ENCODE results near the gene PTPRM.

PTPRM gene

GRCh38 chr18:7601936-7602335, 34.8 kb downstream of the PTPRM start:
- DNase-seq: no peak

GRCh38 chr18:7603259-7604000, 36.3 kb downstream of the PTPRM start:
- DNase-seq: no peak

DNA sequence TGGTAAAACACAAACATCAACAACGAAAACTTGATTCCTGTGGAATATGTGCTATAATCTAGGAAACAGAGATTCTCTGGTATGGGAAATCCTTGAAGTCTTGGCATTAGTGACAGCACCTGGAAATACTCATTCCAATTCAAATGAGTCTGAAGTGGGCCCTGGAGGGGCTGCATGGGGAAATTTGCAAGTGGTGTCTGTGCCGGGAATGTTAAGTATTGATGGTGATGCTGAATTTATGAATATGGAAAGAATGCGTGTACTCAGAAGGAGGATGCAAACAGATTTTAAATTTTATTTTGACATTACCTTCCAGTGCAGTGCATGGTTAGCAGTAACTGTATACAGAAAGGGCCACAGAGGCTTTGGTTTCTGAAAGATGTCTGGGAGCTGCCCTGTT, 37.2 kb downstream of the PTPRM start:
- DNase-seq: peak; percentile 24

DNA sequence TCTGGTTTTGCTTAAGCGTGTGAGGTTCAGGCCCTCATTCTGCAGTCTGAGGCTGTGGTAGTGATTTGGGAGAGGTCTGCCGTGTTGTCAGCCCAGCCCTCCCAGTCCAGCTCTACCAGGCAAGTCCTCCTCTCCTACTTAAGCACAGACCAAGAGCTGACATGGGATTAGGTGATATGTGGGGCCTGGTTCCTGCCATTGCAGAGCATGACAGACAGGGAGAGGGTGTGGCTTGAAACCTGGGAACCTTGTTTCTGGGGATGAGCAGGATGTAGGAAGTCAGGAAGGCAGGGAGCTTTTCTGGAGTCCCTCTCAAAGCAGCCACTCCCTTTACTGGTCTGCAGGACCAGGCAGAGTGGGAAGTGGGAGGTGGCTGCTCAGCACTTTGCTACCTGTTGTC, 38.6 kb downstream of the PTPRM start:
- DNase-seq: no peak

DNA sequence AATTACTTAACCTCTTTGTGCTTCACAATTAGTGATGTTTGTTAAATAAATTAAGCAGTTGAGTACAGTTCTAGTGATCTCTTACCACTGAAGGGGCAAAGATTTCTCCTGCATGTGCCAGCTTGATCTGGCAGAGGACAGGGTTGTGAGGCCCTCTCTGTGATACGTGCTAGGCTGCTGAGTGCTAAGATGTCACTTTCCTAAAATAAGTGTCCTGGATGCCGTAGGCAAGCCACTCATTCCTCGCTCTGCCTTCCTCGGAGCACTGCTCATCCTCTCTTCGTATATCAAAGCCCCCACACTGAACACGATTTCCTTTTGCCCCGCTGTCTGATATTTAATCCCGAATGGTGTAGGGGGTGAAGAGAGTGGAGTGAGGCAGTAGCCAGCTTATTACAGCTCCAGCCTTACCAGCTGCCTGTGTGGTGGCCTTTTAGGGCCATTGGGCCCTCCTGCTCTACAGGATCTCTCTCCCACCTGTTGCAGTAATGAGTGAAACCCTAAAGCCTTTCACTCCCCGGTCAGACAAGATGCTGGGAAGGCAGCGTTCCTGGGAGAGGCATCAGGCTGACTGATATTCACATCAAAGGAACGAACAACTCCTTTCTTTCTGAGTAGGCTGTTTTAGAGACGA, 40.5 kb downstream of the PTPRM start:
- DNase-seq: no peak

DNA sequence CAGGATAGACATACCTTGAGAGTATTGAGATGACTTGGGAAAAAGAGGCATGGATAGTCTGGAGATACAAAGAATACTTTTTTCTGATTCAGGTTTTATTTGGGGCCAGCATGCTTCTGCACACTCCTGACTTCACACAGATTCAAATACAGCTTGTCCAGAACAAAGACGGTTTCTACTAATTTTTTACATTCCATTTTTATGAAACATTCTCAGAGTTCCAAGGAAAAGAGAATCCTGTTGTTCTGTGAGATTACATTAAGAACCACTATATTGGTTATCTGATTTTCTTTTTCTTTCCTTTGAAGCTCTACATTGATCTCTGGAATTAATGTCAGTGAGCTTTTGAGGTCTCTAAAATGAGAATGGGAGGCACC, 41.0 kb downstream of the PTPRM start:
- DNase-seq: no peak

DNA sequence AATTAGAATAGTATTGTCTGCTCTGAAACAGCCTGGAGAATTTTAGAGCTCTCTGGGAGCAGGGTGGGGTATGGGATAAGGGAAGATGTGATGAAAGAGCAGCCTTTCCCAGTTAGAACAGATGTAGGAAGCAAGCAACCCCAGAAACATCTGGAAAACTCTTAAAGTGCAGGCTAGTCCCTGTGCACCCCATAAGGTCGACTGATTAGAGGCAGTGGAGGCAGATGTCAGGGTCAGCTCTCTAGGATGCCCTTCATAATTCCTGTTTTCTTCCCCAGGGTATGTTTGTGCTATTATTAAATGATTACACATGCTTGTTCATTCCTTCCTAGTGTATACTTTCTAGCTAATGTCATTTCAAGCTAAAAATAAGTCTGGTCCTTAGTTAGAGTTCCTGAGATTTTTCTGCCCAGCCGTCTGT, 41.7 kb downstream of the PTPRM start:
- no peak for DNase-seq

DNA sequence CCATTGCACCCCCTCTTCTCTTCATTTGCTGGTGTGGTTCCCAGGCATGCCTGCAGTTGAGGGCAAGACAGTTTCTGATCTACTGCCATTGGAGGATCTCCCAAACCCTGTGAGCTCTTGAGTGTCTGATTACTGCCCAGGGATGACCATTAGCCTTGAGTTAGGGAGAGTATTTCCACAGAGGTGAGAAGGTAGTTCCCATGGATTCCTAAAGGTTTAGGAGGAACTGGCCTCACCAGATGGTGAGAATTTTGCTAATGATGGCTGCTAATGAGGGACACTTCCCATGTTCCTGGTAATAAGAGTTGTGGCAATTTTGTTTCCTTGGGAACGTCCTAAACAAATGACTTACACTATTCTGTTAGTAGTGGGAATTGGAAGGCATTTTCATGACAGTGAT, 42.5 kb downstream of the PTPRM start:
- DNase-seq: no peak

DNA sequence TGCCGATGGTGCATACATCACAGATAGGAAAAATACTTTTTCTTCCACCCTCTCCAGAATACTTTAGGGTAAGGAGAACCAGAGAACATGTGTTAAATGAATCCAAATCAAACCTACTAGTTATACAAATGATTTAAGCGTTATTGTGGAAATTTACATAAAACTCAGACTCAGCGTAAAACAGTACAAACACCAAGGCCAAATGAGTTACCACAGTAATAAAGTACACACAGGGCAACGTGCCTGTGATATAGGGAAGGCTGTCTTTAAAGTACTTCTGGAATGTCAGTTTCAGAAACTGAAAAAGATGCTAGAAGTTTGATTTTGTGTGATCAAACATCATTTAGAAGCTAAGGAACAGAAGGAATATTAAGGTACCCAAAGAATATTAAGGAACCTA, 46.9 kb downstream of the PTPRM start:
- no peak for DNase-seq

- DNase-seq: no peak
Measured at GRCh38 chr18:7615840-7616239, 48.7 kb downstream of the PTPRM start.

- no peak for DNase-seq
Measured at GRCh38 chr18:7616661-7617060, 49.5 kb downstream of the PTPRM start.

DNA sequence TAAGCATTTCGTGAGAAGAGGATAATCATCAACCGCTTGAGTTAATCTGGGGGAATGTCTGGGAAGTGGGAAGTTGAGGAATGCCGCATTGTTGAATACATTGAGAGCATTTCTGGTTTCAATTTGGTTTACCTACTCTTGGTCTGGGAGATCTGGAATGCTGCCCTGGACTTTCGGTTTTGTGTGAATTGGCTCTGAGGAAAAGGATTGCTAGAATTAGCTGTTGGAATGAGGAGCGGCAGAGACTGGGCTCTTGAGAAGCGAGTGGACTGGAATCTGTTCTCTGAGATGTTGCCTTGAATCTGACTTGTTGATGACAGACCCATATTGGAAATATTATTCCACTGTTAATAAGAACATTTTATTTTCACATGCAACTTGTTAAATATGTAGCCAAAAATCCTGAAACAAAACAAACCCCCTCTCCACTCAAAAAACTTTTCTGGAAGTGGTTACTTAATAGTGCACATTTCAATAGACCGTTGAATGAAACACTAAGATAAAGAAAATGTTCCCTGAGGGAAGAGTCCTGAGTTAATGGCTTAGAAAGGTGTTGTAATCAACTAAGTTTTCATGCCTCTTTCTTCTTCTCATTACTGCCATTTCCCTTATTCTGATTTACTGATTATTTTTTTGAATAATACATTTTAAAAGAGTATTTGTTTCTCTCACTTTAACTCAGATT, 50.8 kb downstream of the PTPRM start:
- DNase-seq: no peak

DNA sequence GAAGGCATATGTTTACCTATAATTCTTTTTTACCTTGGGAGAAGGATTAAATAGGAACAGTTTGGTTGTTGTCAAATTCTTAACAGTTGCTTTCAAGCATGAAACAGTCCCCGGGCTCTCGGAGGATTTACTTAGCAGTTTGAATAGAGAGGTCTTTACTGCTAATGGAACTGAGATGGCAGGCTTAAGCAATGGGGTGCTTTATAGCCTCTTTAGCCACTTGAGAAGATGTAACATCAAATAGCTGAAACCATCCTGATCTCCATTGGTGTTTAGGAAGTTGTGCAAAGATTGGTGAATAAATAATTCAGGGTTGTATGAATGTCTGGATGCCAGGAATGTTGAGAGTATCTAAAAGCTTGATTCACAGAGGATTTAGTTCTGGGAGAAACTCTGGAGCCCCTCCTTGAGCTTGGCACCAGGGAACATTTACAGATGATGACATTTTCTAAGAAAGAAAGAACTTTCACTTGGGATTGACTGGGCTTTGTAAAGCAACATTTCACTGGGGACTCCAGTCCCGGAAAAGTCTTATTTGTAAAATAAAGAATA, 51.9 kb downstream of the PTPRM start:
- DNase-seq: no peak

GRCh38 chr18:7619676-7620075, 52.6 kb downstream of the PTPRM start:
- no peak for DNase-seq

DNA sequence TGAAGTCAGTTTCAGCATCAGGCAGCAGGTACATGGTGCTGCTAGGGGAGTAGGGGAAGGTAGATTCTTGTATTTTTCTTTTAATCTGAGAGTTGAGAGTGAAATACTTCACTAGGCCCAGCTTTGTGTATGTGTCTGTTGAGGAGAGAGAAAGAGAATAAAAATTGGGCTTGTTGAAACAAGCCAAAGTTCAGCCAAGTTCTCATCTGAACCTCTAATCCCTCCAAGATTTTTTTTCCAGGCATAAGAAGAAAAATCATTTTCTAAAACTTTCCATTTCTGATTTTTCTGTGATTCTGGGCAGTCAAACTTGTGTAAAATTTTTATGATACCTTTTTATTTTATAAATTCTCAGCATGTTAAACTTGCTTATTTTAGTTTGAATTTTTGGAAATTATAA, 55.6 kb downstream of the PTPRM start:
- no peak for DNase-seq

DNA sequence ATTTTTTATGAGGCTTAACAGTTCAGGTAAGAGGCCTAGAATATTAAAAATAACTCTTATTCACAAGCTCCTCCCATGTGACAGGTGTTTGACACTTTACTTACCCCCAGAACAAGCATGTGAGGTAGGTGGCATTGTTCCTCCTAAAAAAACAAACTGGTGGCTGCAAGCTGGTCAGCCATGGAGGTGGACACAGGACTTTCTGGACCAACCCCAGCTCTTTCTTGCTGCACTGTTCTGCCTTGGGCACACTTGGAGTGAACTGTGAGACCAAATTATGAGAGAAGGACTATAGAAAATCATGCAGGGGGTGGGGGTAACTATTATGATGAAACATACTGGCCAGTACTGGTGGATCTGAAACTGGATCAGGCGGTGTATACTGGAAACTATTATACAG, 56.6 kb downstream of the PTPRM start:
- DNase-seq: no peak

GRCh38 chr18:7624697-7625096, 57.6 kb downstream of the PTPRM start:
- no peak for DNase-seq

DNA sequence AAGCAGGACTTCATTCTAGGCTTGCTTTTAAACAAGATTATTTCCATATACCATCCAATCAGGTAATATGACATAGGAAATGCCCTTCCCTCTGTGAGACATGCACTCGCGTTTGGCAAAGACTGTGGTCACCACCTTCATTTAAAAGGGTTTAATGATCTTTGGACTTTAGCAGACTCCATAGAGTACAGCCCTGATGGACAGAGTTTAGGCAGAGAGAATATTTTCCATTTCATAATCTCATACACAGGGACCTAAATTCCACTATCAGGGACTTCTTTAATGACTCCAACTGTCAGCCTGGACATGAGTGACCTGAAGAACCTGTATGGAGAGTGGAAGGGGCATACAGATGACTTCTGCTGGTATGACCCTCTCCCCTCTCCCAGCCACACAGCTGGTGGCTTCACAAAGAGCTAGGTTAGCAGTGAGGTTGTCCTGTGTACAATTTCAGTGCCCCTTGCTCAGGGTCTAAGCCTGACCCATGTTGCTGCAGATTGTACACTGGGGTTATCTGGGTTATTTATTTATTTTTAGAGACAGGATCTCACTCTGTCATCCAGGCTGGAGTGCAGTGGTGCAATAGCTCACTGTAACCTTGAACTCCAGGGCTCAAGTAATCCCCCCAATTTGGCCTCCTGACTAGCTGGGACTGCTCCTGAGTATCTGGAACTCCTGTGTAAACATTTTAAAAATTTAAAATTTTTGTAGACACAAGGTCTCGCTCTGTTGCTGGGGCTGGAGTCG, 59.2 kb downstream of the PTPRM start:
- DNase-seq: no peak

DNA sequence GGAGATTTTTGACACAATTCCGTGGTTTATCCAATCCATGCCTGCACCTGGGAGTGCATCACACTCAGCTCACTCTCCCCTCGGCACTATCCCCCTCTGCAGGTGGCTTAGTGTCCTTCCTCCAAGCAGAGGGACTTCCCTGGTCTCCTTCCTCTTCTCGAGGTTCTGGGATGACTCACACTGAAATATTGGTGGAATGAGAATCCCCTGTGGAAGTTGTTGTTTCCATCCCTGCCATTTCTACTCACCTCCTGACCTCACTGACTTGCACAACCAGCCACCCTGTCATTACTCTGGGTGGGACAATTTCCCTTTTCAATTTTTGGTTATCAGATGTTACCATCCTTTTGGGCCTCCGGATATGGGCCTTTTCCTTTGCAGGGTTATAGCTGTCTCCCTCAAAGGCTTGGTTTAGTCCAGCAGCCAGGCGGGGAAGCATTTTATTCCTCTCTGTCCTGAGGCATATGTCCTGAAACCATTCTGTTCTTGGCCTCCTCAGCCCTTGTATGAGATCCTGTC, 59.9 kb downstream of the PTPRM start:
- DNase-seq: no peak

DNA sequence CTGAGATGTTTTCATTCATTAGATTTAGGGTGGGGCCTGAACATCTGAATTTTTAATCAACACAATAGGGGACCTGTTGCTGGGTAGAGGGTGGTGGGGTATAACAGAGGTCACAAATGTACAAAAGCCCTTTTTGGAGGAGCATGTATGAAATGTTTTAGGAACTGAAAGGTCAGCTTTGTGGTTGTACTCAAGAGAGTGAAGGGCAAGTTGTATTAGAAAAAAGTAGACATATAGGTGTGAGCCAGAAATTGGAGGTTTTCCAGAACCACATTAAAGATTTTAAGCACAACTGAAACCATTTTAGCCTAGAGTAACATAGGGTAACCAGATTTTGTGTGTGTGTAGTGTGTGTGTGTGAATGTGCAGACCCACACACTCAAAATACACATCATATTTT, 62.3 kb downstream of the PTPRM start:
- no peak for DNase-seq

DNA sequence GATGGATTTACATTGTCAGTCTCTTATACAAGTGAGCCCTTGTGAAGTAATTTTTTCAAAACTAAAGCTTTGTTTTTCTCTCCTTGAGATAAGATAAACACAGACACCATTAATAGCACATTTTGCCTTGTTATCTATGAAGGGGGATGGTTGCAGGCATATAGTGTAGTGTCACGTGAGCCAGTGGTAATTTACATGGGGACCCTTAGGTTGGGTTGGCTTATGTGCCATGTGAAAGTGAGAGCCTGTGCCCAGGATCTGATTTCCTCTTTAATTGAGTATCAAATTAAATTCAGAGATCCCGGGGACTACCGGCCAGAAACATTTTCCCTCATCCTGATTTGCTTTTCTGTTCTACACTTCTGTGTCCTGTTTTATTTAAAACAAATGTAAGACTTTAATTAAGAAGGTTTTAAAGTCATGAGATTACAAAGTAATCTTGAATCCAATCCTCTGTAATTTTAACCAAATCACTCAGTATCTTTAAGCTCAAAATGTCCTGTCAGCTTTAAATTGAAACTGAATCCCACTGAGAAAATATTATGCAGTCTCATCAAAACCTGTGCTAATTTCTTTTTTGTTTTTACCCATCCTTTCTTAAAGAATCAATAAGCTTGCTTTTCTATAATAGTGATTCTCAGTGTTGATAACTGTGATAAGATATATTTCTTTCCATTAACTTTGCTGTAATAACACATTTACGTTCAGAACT, 63.8 kb downstream of the PTPRM start:
- DNase-seq: no peak
